Measurements from ENCODE around the gene ENAM. TPM values are rescaled to one million over a fixed set of nuclear protein-coding genes. Genes with fewer than 3 reads are reported as not detected.
A peak's percentile ranks its signal among the peaks of the same experiment; 100 is the strongest.
"Not testable (repeated sequence)": the region's sequence is repeated elsewhere in the genome, so short reads cannot be mapped to it uniquely, and the experiment has no call there.

Gene ENAM
- total RNA-seq, 4 donors from 2014 or later = not detected

GRCh38 chr4:70676554-70677090, 48.1 kb downstream of the ENAM start:
- DNase-seq (ENCODE audit: low spot score in 2 of 2) = no peak
- Histone ChIP-seq H3K27me3 (no peaks in the 10 kb centered on the region), H3K36me3 (no peaks in the 10 kb centered on the region), H3K9me3 (no peaks in the 10 kb centered on the region), H3K27ac (no peak overlapping the region), H3K4me3 (no peak overlapping the region), H3K4me1 (no peaks in the 10 kb centered on the region)
- 93% methylated on average over 6 of the region's 6 CpGs for WGBS
- TF ChIP-seq EP300 (IDR thresholded peaks at IDR 0.05) (no peak), POLR2AphosphoS5 (IDR thresholded peaks at IDR 0.05) (no peak), CTCF (IDR thresholded peaks at IDR 0.05) (no peak), POLR2A (IDR thresholded peaks at IDR 0.05) (no peak)

GRCh38 chr4:70678383-70678999, 49.9 kb downstream of the ENAM start:
- Histone ChIP-seq H3K27ac (no peak overlapping the region), H3K4me1 (no peaks in the 10 kb centered on the region), H3K9me3 (no peaks in the 10 kb centered on the region), H3K36me3 (no peaks in the 10 kb centered on the region), H3K27me3 (no peaks in the 10 kb centered on the region), H3K4me3 (no peak overlapping the region)
- no peak for DNase-seq (ENCODE audit: low spot score in 2 of 2)
- TF ChIP-seq POLR2AphosphoS5 (IDR thresholded peaks at IDR 0.05) (no peak), POLR2A (IDR thresholded peaks at IDR 0.05) (no peak), EP300 (IDR thresholded peaks at IDR 0.05) (no peak), CTCF (IDR thresholded peaks at IDR 0.05) (no peak)
- WGBS = 93% methylated on average over 1 of the region's 1 CpG

GRCh38 chr4:70680934-70681333, 52.4 kb downstream of the ENAM start:
- DNase-seq (ENCODE audit: low spot score in 2 of 2) = no peak
- no peak for TF ChIP-seq POLR2AphosphoS5 (IDR thresholded peaks at IDR 0.05)
- no peak for TF ChIP-seq POLR2A (IDR thresholded peaks at IDR 0.05)
- TF ChIP-seq CTCF (IDR thresholded peaks at IDR 0.05) = no peak
- no peak for TF ChIP-seq EP300 (IDR thresholded peaks at IDR 0.05)
- no peak overlapping the region for H3K27ac ChIP-seq

GRCh38 chr4:70681704-70682103, 53.2 kb downstream of the ENAM start:
- Histone ChIP-seq H3K27ac (no peak overlapping the region), H3K9me3 (no peaks in the 10 kb centered on the region), H3K36me3 (no peaks in the 10 kb centered on the region), H3K27me3 (no peaks in the 10 kb centered on the region), H3K4me3 (no peak overlapping the region), H3K4me1 (no peaks in the 10 kb centered on the region)
- no peak for TF ChIP-seq EP300 (IDR thresholded peaks at IDR 0.05)
- no peak for TF ChIP-seq POLR2A (IDR thresholded peaks at IDR 0.05)
- TF ChIP-seq CTCF (IDR thresholded peaks at IDR 0.05) = no peak
- TF ChIP-seq POLR2AphosphoS5 (IDR thresholded peaks at IDR 0.05) = no peak
- DNase-seq (ENCODE audit: low spot score in 2 of 2) = no peak

More at GRCh38 chr4:70680934-70681333, 52.4 kb downstream of the ENAM start:
- Histone ChIP-seq H3K27me3 (no peaks in the 10 kb centered on the region), H3K9me3 (no peaks in the 10 kb centered on the region), H3K4me1 (no peaks in the 10 kb centered on the region), H3K36me3 (no peaks in the 10 kb centered on the region), H3K4me3 (no peak overlapping the region)

GRCh38 chr4:70682142-70682541, 53.6 kb downstream of the ENAM start:
- not testable (repeated sequence) for H3K4me1 ChIP-seq; DNase-seq (ENCODE audit: low spot score in 2 of 2); H3K27me3 ChIP-seq; H3K4me3 ChIP-seq; H3K27ac ChIP-seq; H3K9me3 ChIP-seq; H3K36me3 ChIP-seq
- 83% methylated on average over 3 of the region's 3 CpGs for WGBS

GRCh38 chr4:70687392-70687791, 58.8 kb downstream of the ENAM start:
- peak in 1 of 2 donors; percentile 65 for DNase-seq (ENCODE audit: low spot score in 2 of 2)
- H3K27me3 ChIP-seq = no peaks in the 10 kb centered on the region
- H3K4me1 ChIP-seq = peaks cover 38% of the 10 kb centered on the region
- peaks cover 5% of the 10 kb centered on the region for H3K36me3 ChIP-seq
- no peak for TF ChIP-seq EP300 (IDR thresholded peaks at IDR 0.05)
- no peak for TF ChIP-seq POLR2AphosphoS5 (IDR thresholded peaks at IDR 0.05)
- no peak for TF ChIP-seq POLR2A (IDR thresholded peaks at IDR 0.05)
- no peak for TF ChIP-seq CTCF (IDR thresholded peaks at IDR 0.05)
- 68% methylated on average over 13 of the region's 13 CpGs for WGBS
- H3K9me3 ChIP-seq = no peaks in the 10 kb centered on the region
- H3K27ac ChIP-seq = peak overlapping the region; percentile 90
- H3K4me3 ChIP-seq = peak overlapping the region; percentile 92
